Stomach (tissue), 9 donors: Measurements from ENCODE around the gene SYT11. TPM values are rescaled to one million over a fixed set of nuclear protein-coding genes. Genes with fewer than 3 reads are reported as not detected.

Experiments used
- DNase-seq, 2 donors: peaks; one replicate each; pipeline versions ENCODE4 v3.0.0 to v3.0.0-alpha.2; 2013 to 2019
- H3K27ac ChIP-seq, 5 donors: fragments of 200-600 bp in 4 of 5; sonication (generic) in 4 of 5; one replicate each; pipeline ENCODE4 v1.5.1; 2013 to 2019; ENCODE audit warnings: mild to moderate bottlenecking in 1 of 5, moderate library complexity in 1 of 5
- H3K27me3 ChIP-seq, 3 donors: fragments of 200-600 bp; sonication (generic); one replicate each; pipeline ENCODE4 v1.5.1; 2017 to 2019; ENCODE audit warnings: mixed run types in 1 of 3
- H3K36me3 ChIP-seq, 4 donors: fragments of 200-600 bp; sonication (generic); 1 replicate in 3 of 4; 2 replicates in 1 of 4; pipeline ENCODE4 v1.5.1; 2016 to 2019
- H3K4me1 ChIP-seq, 4 donors: fragments of 200-600 bp; sonication (generic); one replicate each; pipeline ENCODE4 v1.5.1; 2016 to 2019
- H3K4me3 ChIP-seq, 4 donors: fragments of 200-600 bp; sonication (generic) in 3 of 4; one replicate each; pipeline ENCODE4 v1.5.1; 2016 to 2019; ENCODE audit warnings: mild to moderate bottlenecking in 1 of 4
- H3K9me3 ChIP-seq, 4 donors: fragments of 200-600 bp; sonication (generic); one replicate each; pipeline ENCODE4 v1.5.1; 2016 to 2019
- EP300 ChIP-seq: sonication (generic); formaldehyde crosslinking; IDR thresholded peaks from one replicate; pipeline ENCODE4 v1.6.1; 2017; ENCODE audit warnings: antibody characterized with exemption
- POLR2A ChIP-seq, 4 donors: fragments of 450-650 bp; IDR thresholded peaks; one replicate each; pipeline ENCODE4 v1.6.1; 2016; ENCODE audit warnings: antibody characterized with exemption in 4 of 4, control low read depth in 2 of 4, mild to moderate bottlenecking in 1 of 4, moderate library complexity in 1 of 4
- POLR2AphosphoS5 ChIP-seq, 3 donors: sonication (generic); formaldehyde crosslinking; IDR thresholded peaks; one replicate each; pipeline ENCODE4 v1.6.1; 2016; ENCODE audit warnings: antibody characterized with exemption in 3 of 3
- whole genome bisulfite sequencing, 5 donors: extraction: QIAGEN DNeasy Blood & Tissue Kit in 3 of 5; methylation state at CpG; one replicate each; pipeline versions ENCODE4 v1.1.5 to v1.1.7; 2013 to 2018; 5-methylcytosine and 5-hydroxymethylcytosine counted together
- intact Hi-C: fragments of 100-400 bp; cut with DNase I; formaldehyde crosslinking; loops from one replicate; pipeline ENCODE4 v1.15.1; 2023; ENCODE audit warnings: low total_unique reads
- polyA plus RNA-seq, 3 donors: library from polyadenylated mRNA; stranded (reverse); fragments of 200-250 nt; gene quantifications; one replicate each; pipeline ENCODE4 v1.2.3, GENCODE V29; 2013
- total RNA-seq, 5 donors: library from RNA; depleted of rRNA; stranded (reverse); fragments of >200 nt; gene quantifications; one replicate each; pipeline versions ENCODE4 v1.1.0 to v1.2.3, GENCODE V29; 2014 to 2016
- TF ChIP-seq, protein P1 (sequence below), 7 experiments: fragments of 450-650 bp in 4 of 7; fragments of 200-600 bp in 3 of 7; sonication (generic) in 3 of 7; IDR thresholded peaks; one replicate each; pipeline ENCODE4 v1.5.1; 2016 to 2019; ENCODE audit warnings: antibody characterized with exemption in 7 of 7, control low read depth in 2 of 7, mild to moderate bottlenecking in 1 of 7
- donor health status: healthy with polysubstance abuse.
- donor health status: Bipolar disorder and iron deficiency.
- donor health status: healthy.

The SYT11 gene
- total and polyA plus RNA-seq, 8 donors: 0.76 to 12.9 (median 1.7) TPM

DNA sequence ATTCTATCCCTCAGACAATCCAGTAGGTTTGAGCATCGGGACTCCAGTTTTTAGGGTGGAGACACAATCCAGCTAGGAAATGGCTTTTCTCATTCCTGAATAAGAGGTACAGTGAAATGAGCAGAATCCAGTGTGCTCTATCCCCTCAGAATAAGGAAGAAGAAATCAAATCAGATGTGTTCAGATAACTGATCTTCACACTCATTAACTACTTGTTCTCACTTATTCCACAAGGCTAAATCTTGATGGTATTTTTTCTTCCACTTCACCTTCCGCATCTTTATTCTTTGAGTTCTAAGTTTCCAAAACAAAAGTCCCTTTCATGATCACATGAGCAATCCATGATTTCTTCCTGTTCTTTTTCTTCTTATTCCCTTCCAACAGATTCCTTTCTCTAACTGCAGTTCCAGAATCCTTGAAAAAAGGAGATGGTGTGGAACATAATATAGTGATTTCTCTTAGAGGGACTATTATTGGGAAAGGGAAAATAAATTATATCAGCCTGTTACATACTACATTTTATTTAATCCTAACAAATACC, 1.7 kb downstream of the SYT11 start:
- WGBS, 5 donors: 56 to 72% (median 66%) methylated on average over 2 of the region's 2 CpGs
- H3K4me1 ChIP-seq: peaks cover 13 to 42% (median 26%) of the 10 kb centered on the region in 4 donors
- H3K4me3 ChIP-seq: peak overlapping the region in 2 of 4 donors; percentile 45 to 48

DNA sequence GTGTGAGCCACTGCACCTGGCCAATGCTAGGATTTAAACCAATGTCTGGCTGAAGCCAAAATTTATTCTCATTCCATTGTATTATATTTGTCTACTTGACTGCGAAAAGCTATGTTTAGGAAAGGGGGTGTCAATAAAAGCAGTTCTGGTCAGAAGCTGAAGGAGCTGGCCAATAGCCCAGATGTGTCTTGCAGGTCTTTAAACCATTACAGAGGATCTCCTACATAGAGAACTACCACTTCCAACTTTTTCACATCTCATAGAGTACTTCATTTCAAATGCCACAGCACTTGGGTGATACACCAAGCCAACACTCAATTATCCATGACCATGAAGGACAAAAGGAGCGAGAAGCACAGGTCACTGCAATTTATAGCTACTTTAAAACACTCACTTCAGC, 2.5 kb downstream of the SYT11 start:
- H3K4me1 ChIP-seq: peaks cover 7 to 35% (median 19%) of the 10 kb centered on the region in 4 donors

More for the DNA sequence above, 1.7 kb downstream of the SYT11 start:
- Histone ChIP-seq H3K9me3 (no peaks in the 10 kb centered on the region), H3K27me3 (peaks cover 0 to 13% (median 6%) of the 10 kb centered on the region in 3 donors), H3K36me3 (no peaks in the 10 kb centered on the region), H3K27ac (peak overlapping the region in 4 of 5 donors; percentile 77 to 94 (median 90))
- intact Hi-C loops: no loop called here
- TF ChIP-seq, protein P1, sequence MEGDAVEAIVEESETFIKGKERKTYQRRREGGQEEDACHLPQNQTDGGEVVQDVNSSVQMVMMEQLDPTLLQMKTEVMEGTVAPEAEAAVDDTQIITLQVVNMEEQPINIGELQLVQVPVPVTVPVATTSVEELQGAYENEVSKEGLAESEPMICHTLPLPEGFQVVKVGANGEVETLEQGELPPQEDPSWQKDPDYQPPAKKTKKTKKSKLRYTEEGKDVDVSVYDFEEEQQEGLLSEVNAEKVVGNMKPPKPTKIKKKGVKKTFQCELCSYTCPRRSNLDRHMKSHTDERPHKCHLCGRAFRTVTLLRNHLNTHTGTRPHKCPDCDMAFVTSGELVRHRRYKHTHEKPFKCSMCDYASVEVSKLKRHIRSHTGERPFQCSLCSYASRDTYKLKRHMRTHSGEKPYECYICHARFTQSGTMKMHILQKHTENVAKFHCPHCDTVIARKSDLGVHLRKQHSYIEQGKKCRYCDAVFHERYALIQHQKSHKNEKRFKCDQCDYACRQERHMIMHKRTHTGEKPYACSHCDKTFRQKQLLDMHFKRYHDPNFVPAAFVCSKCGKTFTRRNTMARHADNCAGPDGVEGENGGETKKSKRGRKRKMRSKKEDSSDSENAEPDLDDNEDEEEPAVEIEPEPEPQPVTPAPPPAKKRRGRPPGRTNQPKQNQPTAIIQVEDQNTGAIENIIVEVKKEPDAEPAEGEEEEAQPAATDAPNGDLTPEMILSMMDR (IDR thresholded peaks at IDR 0.05): no peak
- TF ChIP-seq POLR2A (IDR thresholded peaks at IDR 0.05): no peak
- TF ChIP-seq EP300: no peak
- no peak for TF ChIP-seq POLR2AphosphoS5 (IDR thresholded peaks at IDR 0.05)
- DNase-seq: no peak

DNA sequence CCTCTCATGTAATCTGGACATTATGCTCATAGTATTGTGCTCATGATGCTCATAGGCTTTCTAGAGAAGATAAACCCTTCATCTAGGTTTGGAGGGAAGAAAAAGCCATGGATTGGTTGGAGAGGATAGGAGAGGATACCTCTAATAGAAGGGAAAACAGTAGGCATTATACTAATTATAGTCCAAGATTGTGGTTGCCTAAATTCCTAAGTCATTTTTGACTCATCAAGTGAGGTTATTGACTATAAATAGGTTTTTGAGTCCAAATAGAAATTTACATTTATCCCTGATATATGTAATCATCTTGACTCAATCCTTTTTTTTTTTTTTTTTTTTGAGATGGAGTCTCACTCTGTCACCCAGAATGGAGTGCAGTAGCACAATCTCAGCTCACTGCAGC, 5.0 kb downstream of the SYT11 start:
- Histone ChIP-seq H3K4me3 (no peak overlapping the region), H3K27ac (no peak overlapping the region), H3K27me3 (peaks cover 0 to 13% (median 6%) of the 10 kb centered on the region in 3 donors), H3K4me1 (peaks cover 7 to 16% (median 9%) of the 10 kb centered on the region in 4 donors), H3K36me3 (peaks cover 0 to 9% (median 1%) of the 10 kb centered on the region in 4 donors), H3K9me3 (no peaks in the 10 kb centered on the region)
- intact Hi-C loops: no loop called here
- no peak for DNase-seq
- TF ChIP-seq EP300 (no peak), POLR2AphosphoS5 (IDR thresholded peaks at IDR 0.05) (no peak), POLR2A (IDR thresholded peaks at IDR 0.05) (no peak)
- TF ChIP-seq, protein P1 (IDR thresholded peaks at IDR 0.05): no peak

More for the DNA sequence above, 2.5 kb downstream of the SYT11 start:
- intact Hi-C loops: no loop called here
- H3K36me3 ChIP-seq: no peaks in the 10 kb centered on the region
- no peak for DNase-seq
- no peaks in the 10 kb centered on the region for H3K9me3 ChIP-seq
- H3K27ac ChIP-seq: peak overlapping the region in 1 of 5 donors; percentile 94
- WGBS, 5 donors: 89 to 100% (median 94%) methylated on average over 2 of the region's 2 CpGs
- no peak overlapping the region for H3K4me3 ChIP-seq
- TF ChIP-seq POLR2A (IDR thresholded peaks at IDR 0.05): no peak
- TF ChIP-seq EP300: no peak
- TF ChIP-seq POLR2AphosphoS5 (IDR thresholded peaks at IDR 0.05): no peak
- TF ChIP-seq, protein P1 (IDR thresholded peaks at IDR 0.05): no peak
- peaks cover 0 to 13% (median 6%) of the 10 kb centered on the region in 3 donors for H3K27me3 ChIP-seq

DNA sequence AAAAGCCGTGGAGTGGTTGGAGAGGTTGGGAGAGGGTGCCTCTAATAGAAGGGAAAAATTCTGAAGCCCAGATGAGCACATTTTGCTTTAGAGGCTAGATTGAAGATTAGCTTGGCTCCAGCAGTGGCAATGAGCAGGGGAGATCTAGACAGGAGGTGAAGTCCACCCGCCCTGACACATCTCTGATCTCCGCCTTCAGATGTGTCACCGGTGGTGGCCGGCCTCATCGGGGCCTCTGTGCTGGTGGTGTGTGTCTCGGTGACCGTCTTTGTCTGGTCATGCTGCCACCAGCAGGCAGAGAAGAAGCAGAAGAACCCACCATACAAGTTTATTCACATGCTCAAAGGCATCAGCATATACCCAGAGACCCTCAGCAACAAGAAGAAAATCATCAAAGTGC, 8.4 kb downstream of the SYT11 start:
- intact Hi-C loops: no loop called here
- no peak for TF ChIP-seq POLR2AphosphoS5 (IDR thresholded peaks at IDR 0.05)
- TF ChIP-seq, protein P1 (IDR thresholded peaks at IDR 0.05): no peak
- TF ChIP-seq EP300: no peak
- no peak for TF ChIP-seq POLR2A (IDR thresholded peaks at IDR 0.05)
- no peak overlapping the region for H3K4me3 ChIP-seq
- peaks cover 0 to 7% (median 0%) of the 10 kb centered on the region in 4 donors for H3K4me1 ChIP-seq
- WGBS, 5 donors: 92 to 95% (median 94%) methylated on average over 8 of the region's 8 CpGs
- no peaks in the 10 kb centered on the region for H3K27me3 ChIP-seq
- H3K27ac ChIP-seq: no peak overlapping the region
- H3K9me3 ChIP-seq: no peaks in the 10 kb centered on the region
- peaks cover 0 to 9% (median 1%) of the 10 kb centered on the region in 4 donors for H3K36me3 ChIP-seq
- no peak for DNase-seq
